Right lobe of liver (tissue), 6 donors: Measurements from ENCODE around the gene SLC35B4. TPM values are rescaled to one million over a fixed set of nuclear protein-coding genes. Genes with fewer than 3 reads are reported as not detected.

ENCODE experiments used
- ATAC-seq, 4 donors: fragments of 200-7000 bp; cut with Tn5 transposase; one replicate each; pipeline ENCODE4 v1.9.1; 2020; ENCODE audit warnings: mild to moderate bottlenecking in 4 of 4, moderate library complexity in 4 of 4
- DNase-seq, 3 donors: peaks; one replicate each; pipeline ENCODE4 v3.0.0-alpha.2; 2020
- H3K27ac ChIP-seq, 3 donors: fragments of 200-600 bp; one replicate each; pipeline ENCODE4 v1.8.0; 2022
- H3K27me3 ChIP-seq, 2 donors: fragments of 200-600 bp; one replicate each; pipeline ENCODE4 v1.8.0; 2022
- H3K36me3 ChIP-seq, 4 donors: fragments of 200-600 bp; sonication (generic) in 1 of 4; one replicate each; pipeline versions ENCODE4 v1.5.1 to v1.8.0; 2017 to 2022; ENCODE audit warnings: control low read depth in 1 of 4
- H3K4me1 ChIP-seq, 4 donors: fragments of 200-600 bp; sonication (generic) in 1 of 4; one replicate each; pipeline versions ENCODE4 v1.5.1 to v1.8.0; 2017 to 2022; ENCODE audit warnings: control low read depth in 1 of 4
- H3K4me3 ChIP-seq, 3 donors: fragments of 200-600 bp; one replicate each; pipeline ENCODE4 v1.8.0; 2022
- H3K9me3 ChIP-seq, 4 donors: fragments of 200-600 bp; sonication (generic) in 1 of 4; one replicate each; pipeline versions ENCODE4 v1.5.1 to v1.8.0; 2017 to 2022; ENCODE audit warnings: control low read depth in 1 of 4
- CTCF ChIP-seq, 4 donors: fragments of 200-600 bp in 3 of 4; fragments of 450-650 bp in 1 of 4; IDR thresholded peaks; one replicate each; pipeline versions ENCODE4 v1.5.1 to v1.8.0; 2016 to 2022; ENCODE audit warnings: antibody characterized with exemption in 4 of 4, mild to moderate bottlenecking in 2 of 4
- POLR2A ChIP-seq: fragments of 450-650 bp; IDR thresholded peaks from one replicate; pipeline ENCODE4 v1.6.1; 2017; ENCODE audit warnings: antibody characterized with exemption, mild to moderate bottlenecking
- WGBS: methylation state at CpG from one replicate; pipeline ENCODE4 v1.1.6; 2018; ENCODE audit warnings: low coverage, low lambda C conversion rate; ENCODE audit not compliant: insufficient coverage; ENCODE audit errors: missing lambda C conversion rate; 5-methylcytosine and 5-hydroxymethylcytosine counted together
- intact Hi-C, 2 donors: fragments of 100-400 bp; cut with DNase I; formaldehyde crosslinking; loops; one replicate each; pipeline versions ENCODE4 v1.11.2 to v1.14.1; 2022
- total RNA-seq, 6 experiments: library from RNA; depleted of rRNA in 2 of 6; stranded (reverse); fragments of >200 nt in 2 of 6; fragmentation: NEBNext Ultra II Directional in 3 of 6; extraction: Animal tissue kit (Norgen Biotek cat#: 25700) in 3 of 6; gene quantifications; one replicate each; pipeline versions ENCODE4 v1.1.0 to v1.2.4, GENCODE V29; 2016 to 2023
- donor health status: DM: no; HTN: yes; CAD: no.
- donor health status: DM: no; HTN: no; CAD: no.
- donor health status: DM: no; HTN: no; CAD: no.
- donor health status: DM: no; HTN: yes; CAD: no.
- donor health status: DM: no; HTN: yes; CAD: no.

Gene SLC35B4
- total RNA-seq, 6 experiments from 2014 or later: 8.9 to 13.5 (median 10.4) TPM

DNA sequence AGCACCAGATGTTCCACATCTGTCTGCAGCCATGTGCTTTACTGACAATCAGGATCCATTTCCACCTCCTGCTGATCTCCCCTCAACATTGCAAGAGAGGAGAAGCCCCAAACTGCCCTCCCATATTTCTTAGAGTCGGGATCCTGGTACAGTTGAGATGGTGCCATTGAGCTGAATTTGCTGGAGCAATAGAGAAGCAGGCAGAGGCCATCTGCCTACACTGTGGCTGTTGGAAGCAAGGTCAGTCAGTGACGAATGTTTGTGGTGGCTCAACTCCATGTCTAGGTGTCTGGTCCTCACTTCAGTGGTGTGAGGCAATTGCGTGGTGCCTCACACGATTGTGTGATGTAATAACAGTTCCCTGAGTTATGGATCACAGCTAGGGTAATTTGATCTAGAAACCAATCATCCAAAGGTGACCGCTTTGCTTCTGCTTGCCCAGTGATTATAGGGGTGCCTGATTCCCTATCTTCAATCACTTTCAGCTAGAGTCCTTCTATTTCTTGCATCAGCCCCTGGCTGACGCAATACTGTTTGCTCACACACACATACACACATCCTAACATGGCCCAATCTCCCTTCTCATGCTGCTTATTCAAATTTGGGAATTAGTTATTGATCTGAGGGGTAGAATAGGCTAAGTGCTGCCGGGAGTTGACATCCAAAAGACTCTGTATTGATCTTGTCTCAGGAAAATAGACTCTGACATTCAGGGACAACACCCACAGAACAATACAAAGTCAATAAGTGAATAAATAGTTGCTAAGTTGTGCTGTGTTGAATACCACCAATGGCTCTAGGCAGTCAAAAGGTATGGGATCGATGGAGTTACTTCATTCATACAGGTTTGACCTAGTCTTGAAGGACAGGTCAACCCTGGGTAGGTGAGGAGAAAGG lies 46.1 kb upstream of the SLC35B4 start:
- Histone ChIP-seq H3K4me1 (peaks cover 0 to 72% (median 35%) of the 10 kb centered on the region in 4 donors), H3K4me3 (no peak overlapping the region), H3K27ac (peak overlapping the region; percentile 46 to 91 (median 78)), H3K9me3 (no peaks in the 10 kb centered on the region), H3K27me3 (no peaks in the 10 kb centered on the region), H3K36me3 (no peaks in the 10 kb centered on the region)
- ATAC-seq (peak; percentile 68 to 82 (median 75)), DNase-seq (peak; percentile 62 to 86 (median 76))
- intact Hi-C loops: no loop called here
- TF ChIP-seq POLR2A (peak; percentile 27), CTCF (IDR thresholded peaks at IDR 0.05) (no peak)
- 35% methylated on average over 7 of the region's 8 CpGs for WGBS

- no peak overlapping the region for H3K4me3 ChIP-seq
- TF ChIP-seq CTCF (IDR thresholded peaks at IDR 0.05) (no peak), POLR2A (no peak)
- H3K4me1 ChIP-seq: peaks cover 0 to 77% (median 31%) of the 10 kb centered on the region in 4 donors
- intact Hi-C loops: no loop called here
- no peaks in the 10 kb centered on the region for H3K36me3 ChIP-seq
- H3K27me3 ChIP-seq: no peaks in the 10 kb centered on the region
- peak; percentile 53 to 84 (median 83) for DNase-seq
- no peaks in the 10 kb centered on the region for H3K9me3 ChIP-seq
- ATAC-seq: peak; percentile 11 to 63 (median 46)
- WGBS: 35% methylated on average over 5 of the region's 5 CpGs
- H3K27ac ChIP-seq: peak overlapping the region in 2 of 3 donors; percentile 48 to 76
Measured at GRCh38 chr7:134359787-134360432, 43.2 kb upstream of the SLC35B4 start.

DNA sequence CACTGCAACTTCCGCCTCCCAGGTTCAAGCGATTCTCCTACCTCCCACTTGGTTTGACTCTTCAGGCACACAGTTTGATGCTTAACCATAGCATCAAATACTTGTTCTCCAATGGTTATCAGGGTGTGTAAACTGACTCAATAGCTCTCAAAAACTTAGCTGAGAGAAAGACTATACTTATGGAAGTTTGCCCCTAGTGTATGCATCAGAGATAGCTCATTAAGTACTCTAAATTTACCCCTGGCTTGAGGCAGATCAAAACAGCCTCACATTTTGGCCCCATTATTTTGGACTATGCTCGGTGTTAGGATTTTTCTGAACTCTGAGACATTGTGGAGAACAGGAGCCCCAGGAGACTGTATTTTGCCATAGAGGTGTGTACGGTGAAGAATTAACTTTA lies 40.8 kb upstream of the SLC35B4 start:
- ATAC-seq: no peak
- Histone ChIP-seq H3K4me1 (peaks cover 0 to 73% (median 30%) of the 10 kb centered on the region in 4 donors), H3K4me3 (no peak overlapping the region), H3K36me3 (no peaks in the 10 kb centered on the region), H3K27ac (peak overlapping the region in 2 of 3 donors; percentile 75 to 89), H3K9me3 (no peaks in the 10 kb centered on the region), H3K27me3 (no peaks in the 10 kb centered on the region)
- DNase-seq: no peak
- no peak for TF ChIP-seq POLR2A
- TF ChIP-seq CTCF (IDR thresholded peaks at IDR 0.05): no peak
- intact Hi-C loops: no loop called here
- WGBS: 74% methylated on average over 2 of the region's 4 CpGs

DNA sequence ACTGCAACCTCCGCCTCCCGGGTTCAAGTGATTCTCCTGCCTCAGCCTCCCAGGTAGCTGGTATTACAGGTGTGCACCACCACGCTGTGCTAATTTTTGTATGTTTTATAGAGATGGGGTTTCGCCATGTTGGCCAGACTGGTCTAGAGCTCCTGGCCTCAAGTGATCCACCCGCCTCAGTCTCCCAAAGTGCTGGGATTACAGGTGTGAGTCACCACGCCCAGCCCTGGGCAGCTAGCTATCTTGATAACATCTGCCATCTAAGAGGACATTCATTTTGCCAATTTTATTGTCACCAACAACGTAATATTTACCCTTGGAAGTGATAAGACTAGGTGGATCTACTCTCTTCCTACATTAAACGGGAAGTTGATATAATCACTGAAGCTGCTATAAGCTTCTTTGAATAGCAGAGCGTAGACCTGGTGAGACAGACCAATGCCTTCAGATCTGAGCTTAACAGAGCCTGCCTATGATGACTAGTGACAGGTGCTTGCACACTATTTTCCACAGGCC lies 39.7 kb upstream of the SLC35B4 start:
- Histone ChIP-seq H3K4me3 (no peak overlapping the region), H3K27me3 (no peaks in the 10 kb centered on the region), H3K27ac (peak overlapping the region; percentile 15 to 89 (median 75)), H3K36me3 (no peaks in the 10 kb centered on the region), H3K9me3 (no peaks in the 10 kb centered on the region), H3K4me1 (peaks cover 0 to 64% (median 28%) of the 10 kb centered on the region in 4 donors)
- TF ChIP-seq CTCF (IDR thresholded peaks at IDR 0.05) (no peak), POLR2A (no peak)
- intact Hi-C loops: no loop called here
- peak in 1 of 4 donors; percentile 8 for ATAC-seq
- WGBS: 48% methylated on average over 5 of the region's 9 CpGs
- no peak for DNase-seq
